Esophagus muscularis mucosa (tissue), 4 donors: Measurements from ENCODE around the gene FATE1. TPM values are rescaled to one million over a fixed set of nuclear protein-coding genes. Genes with fewer than 3 reads are reported as not detected.

Experiments used
- DNase-seq: peaks from one replicate; pipeline ENCODE4 v3.0.0-alpha.2; 2017; ENCODE audit errors: extremely low spot score
- H3K27ac ChIP-seq, 4 donors: fragments of 200-600 bp; sonication (generic); replicated peaks in 1 of 4; 1 replicate in 3 of 4; 2 replicates in 1 of 4; pipeline ENCODE4 v1.5.1; 2016 to 2019; ENCODE audit warnings: mild to moderate bottlenecking in 1 of 4
- H3K27me3 ChIP-seq, 4 donors: fragments of 200-600 bp; sonication (generic); one replicate each; pipeline versions ENCODE4 v1.5.1 to v1.6.0; 2016 to 2019
- H3K36me3 ChIP-seq, 4 donors: fragments of 200-600 bp; sonication (generic); one replicate each; pipeline ENCODE4 v1.5.1; 2016 to 2019
- H3K4me1 ChIP-seq, 4 donors: fragments of 200-600 bp; sonication (generic); one replicate each; pipeline ENCODE4 v1.5.1; 2016 to 2019
- H3K4me3 ChIP-seq, 4 donors: fragments of 200-600 bp; sonication (generic); 1 replicate in 2 of 4; 2 replicates in 2 of 4; pipeline ENCODE4 v1.5.1; 2016 to 2019; ENCODE audit warnings: mild to moderate bottlenecking in 4 of 4, moderate library complexity in 1 of 4
- H3K9me3 ChIP-seq, 4 donors: fragments of 200-600 bp; sonication (generic); 1 replicate in 3 of 4; 2 replicates in 1 of 4; pipeline ENCODE4 v1.5.1; 2016 to 2019
- CTCF ChIP-seq, 3 experiments: fragments of 200-600 bp in 2 of 3; fragments of 450-650 bp in 1 of 3; sonication (generic) in 2 of 3; IDR thresholded peaks; one replicate each; pipeline ENCODE4 v1.5.1; 2017 to 2019; ENCODE audit warnings: antibody characterized with exemption in 3 of 3, mild to moderate bottlenecking in 2 of 3, moderate library complexity in 1 of 3
- EP300 ChIP-seq: sonication (generic); formaldehyde crosslinking; IDR thresholded peaks from one replicate; pipeline ENCODE4 v1.6.1; 2017; ENCODE audit warnings: antibody characterized with exemption
- POLR2A ChIP-seq: fragments of 450-650 bp; IDR thresholded peaks from one replicate; pipeline ENCODE4 v1.6.1; 2017; ENCODE audit warnings: antibody characterized with exemption, moderate library complexity, mild to moderate bottlenecking, low read depth
- POLR2AphosphoS5 ChIP-seq, 2 donors: sonication (generic); formaldehyde crosslinking; IDR thresholded peaks; one replicate each; pipeline ENCODE4 v1.6.1; 2017; ENCODE audit warnings: antibody characterized with exemption in 2 of 2
- WGBS: methylation state at CpG from one replicate; pipeline ENCODE4 v1.1.5; 2018; 5-methylcytosine and 5-hydroxymethylcytosine counted together
- intact Hi-C: fragments of 100-400 bp; cut with DNase I; formaldehyde crosslinking; loops from one replicate; pipeline ENCODE4 v1.15.1; 2023
- total RNA-seq, 4 donors: library from RNA; depleted of rRNA; stranded (reverse); fragments of >200 nt; gene quantifications; one replicate each; pipeline versions ENCODE4 v1.1.0 to v1.2.1, GENCODE V29; 2016

FATE1 gene
- total RNA-seq, 4 donors from 2014 or later: not detected

- Histone ChIP-seq H3K4me1 (peaks cover 0 to 10% (median 0%) of the 10 kb centered on the region in 4 donors), H3K36me3 (no peaks in the 10 kb centered on the region), H3K9me3 (no peaks in the 10 kb centered on the region), H3K4me3 (no peak overlapping the region), H3K27ac (no peak overlapping the region), H3K27me3 (no peaks in the 10 kb centered on the region)
- WGBS: 53% methylated on average over 6 of the region's 7 CpGs
- intact Hi-C loops: no loop called here
- TF ChIP-seq POLR2AphosphoS5 (IDR thresholded peaks at IDR 0.05) (no peak), CTCF (IDR thresholded peaks at IDR 0.05) (no peak), EP300 (no peak), POLR2A (no peak)
- DNase-seq: no peak
Observed at GRCh38 chrX:151702741-151703340, 13.0 kb upstream of the FATE1 start.

GRCh38 chrX:151703487-151703886 lies 12.3 kb upstream of the FATE1 start:
- peaks cover 0 to 10% (median 0%) of the 10 kb centered on the region in 4 donors for H3K4me1 ChIP-seq
- H3K27me3 ChIP-seq: no peaks in the 10 kb centered on the region
- H3K36me3 ChIP-seq: no peaks in the 10 kb centered on the region
- no peak overlapping the region for H3K4me3 ChIP-seq
- 36% methylated on average over 7 of the region's 7 CpGs for WGBS
- DNase-seq: no peak
- no peak for TF ChIP-seq EP300
- TF ChIP-seq CTCF (IDR thresholded peaks at IDR 0.05): no peak
- TF ChIP-seq POLR2A: no peak
- TF ChIP-seq POLR2AphosphoS5 (IDR thresholded peaks at IDR 0.05): no peak
- no peaks in the 10 kb centered on the region for H3K9me3 ChIP-seq
- H3K27ac ChIP-seq: no peak overlapping the region
- intact Hi-C loops: no loop called here

GRCh38 chrX:151704041-151704663 lies 11.7 kb upstream of the FATE1 start:
- H3K36me3 ChIP-seq: no peaks in the 10 kb centered on the region
- H3K4me3 ChIP-seq: peak overlapping the region in 1 of 4 donors; percentile 24
- DNase-seq: no peak
- TF ChIP-seq CTCF (IDR thresholded peaks at IDR 0.05) (no peak), POLR2A (no peak), EP300 (no peak), POLR2AphosphoS5 (IDR thresholded peaks at IDR 0.05) (no peak)
- no peaks in the 10 kb centered on the region for H3K9me3 ChIP-seq
- no peak overlapping the region for H3K27ac ChIP-seq
- 56% methylated on average over 13 of the region's 13 CpGs for WGBS
- intact Hi-C loops: no loop called here
- no peaks in the 10 kb centered on the region for H3K27me3 ChIP-seq
- peaks cover 0 to 10% (median 0%) of the 10 kb centered on the region in 4 donors for H3K4me1 ChIP-seq

- no peak for DNase-seq
- Histone ChIP-seq H3K27me3 (peaks cover 0 to 5% (median 0%) of the 10 kb centered on the region in 4 donors), H3K36me3 (no peaks in the 10 kb centered on the region), H3K4me3 (no peak overlapping the region), H3K9me3 (no peaks in the 10 kb centered on the region), H3K4me1 (peaks cover 0 to 8% (median 0%) of the 10 kb centered on the region in 4 donors), H3K27ac (no peak overlapping the region)
- intact Hi-C loops: no loop called here
- 92% methylated on average over 7 of the region's 7 CpGs for WGBS
- TF ChIP-seq EP300 (no peak), CTCF (IDR thresholded peaks at IDR 0.05) (no peak), POLR2A (no peak)
Observed at GRCh38 chrX:151708821-151709220, 7.0 kb upstream of the FATE1 start.
